DMS114 treated with DMSO at 0.1 percent for 48 hours (cell line): ENCODE measurements around the gene RNF167.
"Not testable (repeated sequence)": the region's sequence is repeated elsewhere in the genome, so short reads cannot be mapped to it uniquely, and the experiment has no call there.

Source experiments
- DNase-seq: peaks from one replicate; lab custom pipeline; 2025; ENCODE audit not compliant: unreplicated experiment; lab: John Stamatoyannopoulos, UW

The RNF167 gene

GRCh38 chr17:4901648-4902344 lies 38.3 kb upstream of the RNF167 start:
- no peak for DNase-seq

GRCh38 chr17:4902540-4902939 lies 37.5 kb upstream of the RNF167 start:
- no peak for DNase-seq

- peak; percentile 62 for DNase-seq
These were observed 36.8 kb upstream of the RNF167 start, which contains the start of gene CHRNE for GRCh38 chr17:4903051-4903818. Gene CHRNE (minus strand): TSS chr17:4903098. CDS start chr17:4903063, 35 bp downstream.

- not testable (repeated sequence) for DNase-seq
These were observed 33.4 kb upstream of the RNF167 start for GRCh38 chr17:4906642-4907041.

GRCh38 chr17:4908301-4908700 lies 31.8 kb upstream of the RNF167 start:
- no peak for DNase-seq

GRCh38 chr17:4908711-4909496 lies 31.2 kb upstream of the RNF167 start:
- peak; percentile 41 for DNase-seq

- DNase-seq: no peak
These were observed 26.1 kb upstream of the RNF167 start for GRCh38 chr17:4913994-4914393.

GRCh38 chr17:4914551-4914950 lies 25.5 kb upstream of the RNF167 start:
- DNase-seq: not testable (repeated sequence)

GRCh38 chr17:4919511-4920047 lies 20.5 kb upstream of the RNF167 start:
- DNase-seq: no peak

- no peak for DNase-seq
These were observed 19.6 kb upstream of the RNF167 start for GRCh38 chr17:4920351-4921048.

- DNase-seq: no peak
These were observed 18.7 kb upstream of the RNF167 start for GRCh38 chr17:4921320-4921719.

GRCh38 chr17:4926577-4927335 lies 13.3 kb upstream of the RNF167 start:
- DNase-seq: not testable (repeated sequence)

GRCh38 chr17:4928881-4929280 lies 11.2 kb upstream of the RNF167 start:
- no peak for DNase-seq

- no peak for DNase-seq
These were observed 8.1 kb upstream of the RNF167 start, which contains the start of gene GP1BA for GRCh38 chr17:4931963-4932362. Gene GP1BA (plus strand): TSS chr17:4932277. CDS start chr17:4932605, 328 bp downstream.

GRCh38 chr17:4932756-4933155 lies 7.3 kb upstream of the RNF167 start:
- no peak for DNase-seq

- no peak for DNase-seq
These were observed 6.4 kb upstream of the RNF167 start for GRCh38 chr17:4933646-4934045.

- DNase-seq: no peak
These were observed 5.7 kb upstream of the RNF167 start for GRCh38 chr17:4934173-4934979.

- no peak for DNase-seq
These were observed 4.4 kb upstream of the RNF167 start for GRCh38 chr17:4935650-4936049.

- no peak for DNase-seq
These were observed 3.6 kb upstream of the RNF167 start for GRCh38 chr17:4936436-4936835.
